Thyroid gland (tissue), 4 donors: ENCODE measurements around the gene AQP4. TPM values are rescaled to one million over a fixed set of nuclear protein-coding genes. Genes with fewer than 3 reads are reported as not detected.

Source experiments
- DNase-seq, 2 donors: peaks; one replicate each; pipeline ENCODE4 v3.0.0-alpha.2; 2019
- H3K27ac ChIP-seq, 3 donors: fragments of 200-600 bp; sonication (generic); 1 replicate in 2 of 3; 2 replicates in 1 of 3; pipeline ENCODE4 v1.5.1; 2016 to 2019; ENCODE audit warnings: mild to moderate bottlenecking in 1 of 3, moderate library complexity in 1 of 3
- H3K27me3 ChIP-seq: fragments of 200-600 bp; sonication (generic); one replicate; pipeline ENCODE4 v1.5.1; 2019
- H3K36me3 ChIP-seq, 2 donors: fragments of 200-600 bp; sonication (generic); one replicate each; pipeline ENCODE4 v1.5.1; 2016 to 2019
- H3K4me1 ChIP-seq, 2 donors: fragments of 200-600 bp; sonication (generic); one replicate each; pipeline ENCODE4 v1.5.1; 2017 to 2019
- H3K4me3 ChIP-seq, 3 donors: fragments of 200-600 bp; sonication (generic); replicated peaks in 1 of 3; 1 replicate in 2 of 3; 2 replicates in 1 of 3; pipeline ENCODE4 v1.5.1; 2016; ENCODE audit warnings: mild to moderate bottlenecking in 1 of 3
- H3K9me3 ChIP-seq: fragments of 200-600 bp; sonication (generic); one replicate; pipeline ENCODE4 v1.5.1; 2017
- POLR2A ChIP-seq, 2 donors: fragments of 450-650 bp; IDR thresholded peaks; one replicate each; pipeline ENCODE4 v1.6.1; 2017; ENCODE audit warnings: antibody characterized with exemption in 2 of 2, mild to moderate bottlenecking in 2 of 2, moderate library complexity in 1 of 2
- WGBS, 2 donors: methylation state at CpG; one replicate each; pipeline ENCODE4 v1.1.5; 2017; 5-methylcytosine and 5-hydroxymethylcytosine counted together
- intact Hi-C: fragments of 100-400 bp; cut with DNase I; formaldehyde crosslinking; loops from one replicate; pipeline ENCODE4 v1.15.1; 2023
- total RNA-seq, 4 donors: library from RNA; depleted of rRNA; stranded (reverse); fragments of >200 nt; gene quantifications; one replicate each; pipeline ENCODE4 v1.2.3, GENCODE V29; 2016
- TF ChIP-seq, protein P1 (sequence below), 6 experiments: fragments of 200-600 bp in 3 of 6; fragments of 450-650 bp in 3 of 6; sonication (generic) in 3 of 6; IDR thresholded peaks; one replicate each; pipeline ENCODE4 v1.5.1; 2016 to 2019; ENCODE audit warnings: antibody characterized with exemption in 6 of 6, mild to moderate bottlenecking in 2 of 6, inconsistent platforms in 1 of 6, moderate library complexity in 1 of 6

The AQP4 gene
- total RNA-seq, 4 donors from 2014 or later: 18.9 to 61.7 (median 31.2) TPM

DNA sequence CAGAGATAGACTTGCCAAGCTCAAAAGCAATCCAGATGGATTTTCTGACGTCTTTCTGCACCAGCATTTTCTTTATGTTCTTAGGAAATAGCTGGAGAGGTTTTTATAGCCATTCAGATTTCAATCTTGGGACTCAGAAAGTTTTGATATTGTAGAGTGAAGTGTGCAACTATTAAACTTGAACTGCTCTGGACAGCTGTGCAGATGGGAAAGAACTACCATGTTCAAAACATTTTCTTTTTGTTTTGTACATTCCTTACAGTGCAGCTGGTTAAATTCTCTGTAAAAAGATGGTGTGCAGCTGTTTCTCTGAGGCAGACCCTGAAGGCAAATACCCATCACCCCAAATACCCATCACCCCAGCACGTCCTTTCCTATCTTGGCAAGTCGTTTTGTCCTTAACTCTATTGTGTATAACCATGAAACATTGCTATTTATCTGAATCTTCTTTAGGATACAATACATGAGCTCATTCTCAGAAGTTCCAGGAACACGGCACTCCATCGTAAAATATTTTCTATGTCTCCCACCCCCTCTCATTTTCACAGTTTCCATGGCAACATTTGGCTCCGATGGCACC lies 38.8 kb downstream of the AQP4 start:
- TF ChIP-seq, protein P1, sequence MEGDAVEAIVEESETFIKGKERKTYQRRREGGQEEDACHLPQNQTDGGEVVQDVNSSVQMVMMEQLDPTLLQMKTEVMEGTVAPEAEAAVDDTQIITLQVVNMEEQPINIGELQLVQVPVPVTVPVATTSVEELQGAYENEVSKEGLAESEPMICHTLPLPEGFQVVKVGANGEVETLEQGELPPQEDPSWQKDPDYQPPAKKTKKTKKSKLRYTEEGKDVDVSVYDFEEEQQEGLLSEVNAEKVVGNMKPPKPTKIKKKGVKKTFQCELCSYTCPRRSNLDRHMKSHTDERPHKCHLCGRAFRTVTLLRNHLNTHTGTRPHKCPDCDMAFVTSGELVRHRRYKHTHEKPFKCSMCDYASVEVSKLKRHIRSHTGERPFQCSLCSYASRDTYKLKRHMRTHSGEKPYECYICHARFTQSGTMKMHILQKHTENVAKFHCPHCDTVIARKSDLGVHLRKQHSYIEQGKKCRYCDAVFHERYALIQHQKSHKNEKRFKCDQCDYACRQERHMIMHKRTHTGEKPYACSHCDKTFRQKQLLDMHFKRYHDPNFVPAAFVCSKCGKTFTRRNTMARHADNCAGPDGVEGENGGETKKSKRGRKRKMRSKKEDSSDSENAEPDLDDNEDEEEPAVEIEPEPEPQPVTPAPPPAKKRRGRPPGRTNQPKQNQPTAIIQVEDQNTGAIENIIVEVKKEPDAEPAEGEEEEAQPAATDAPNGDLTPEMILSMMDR (IDR thresholded peaks at IDR 0.05): no peak
- TF ChIP-seq POLR2A (IDR thresholded peaks at IDR 0.05): no peak
- WGBS, 2 donors: 73 to 80% methylated on average over 6 of the region's 6 CpGs
- no peak overlapping the region for H3K4me3 ChIP-seq
- H3K36me3 ChIP-seq: no peaks in the 10 kb centered on the region
- H3K9me3 ChIP-seq: no peaks in the 10 kb centered on the region
- H3K4me1 ChIP-seq: no peaks in the 10 kb centered on the region
- no peak overlapping the region for H3K27ac ChIP-seq
- intact Hi-C loops: no loop called here
- H3K27me3 ChIP-seq: no peaks in the 10 kb centered on the region
- no peak for DNase-seq

DNA sequence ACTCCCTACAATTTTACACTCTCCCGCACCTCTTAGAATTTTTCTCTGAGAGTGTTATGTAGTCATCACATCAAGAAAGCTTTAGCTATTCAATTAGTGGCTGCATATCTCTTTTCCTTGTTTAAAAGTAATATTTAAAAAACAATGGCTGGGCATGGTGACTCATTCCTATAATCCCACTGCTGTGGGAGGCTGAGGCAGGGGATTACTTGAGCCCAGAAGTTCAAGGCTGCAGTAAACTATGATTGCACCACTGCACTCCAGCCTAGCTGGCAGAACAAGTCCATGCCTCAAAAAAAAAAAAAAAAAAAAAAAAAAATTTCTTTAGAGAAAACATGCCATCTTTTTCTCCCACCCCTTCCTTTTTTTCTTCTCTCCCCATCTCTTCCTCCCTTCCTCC lies 44.3 kb downstream of the AQP4 start:
- no peak overlapping the region for H3K4me3 ChIP-seq
- DNase-seq: no peak
- TF ChIP-seq, protein P1 (IDR thresholded peaks at IDR 0.05): no peak
- no peak for TF ChIP-seq POLR2A (IDR thresholded peaks at IDR 0.05)
- no peaks in the 10 kb centered on the region for H3K27me3 ChIP-seq
- intact Hi-C loops: no loop called here
- H3K36me3 ChIP-seq: no peaks in the 10 kb centered on the region
- no peaks in the 10 kb centered on the region for H3K4me1 ChIP-seq
- WGBS, 2 donors: 93 to 95% methylated on average over 1 of the region's 1 CpG
- H3K9me3 ChIP-seq: no peaks in the 10 kb centered on the region
- no peak overlapping the region for H3K27ac ChIP-seq

DNA sequence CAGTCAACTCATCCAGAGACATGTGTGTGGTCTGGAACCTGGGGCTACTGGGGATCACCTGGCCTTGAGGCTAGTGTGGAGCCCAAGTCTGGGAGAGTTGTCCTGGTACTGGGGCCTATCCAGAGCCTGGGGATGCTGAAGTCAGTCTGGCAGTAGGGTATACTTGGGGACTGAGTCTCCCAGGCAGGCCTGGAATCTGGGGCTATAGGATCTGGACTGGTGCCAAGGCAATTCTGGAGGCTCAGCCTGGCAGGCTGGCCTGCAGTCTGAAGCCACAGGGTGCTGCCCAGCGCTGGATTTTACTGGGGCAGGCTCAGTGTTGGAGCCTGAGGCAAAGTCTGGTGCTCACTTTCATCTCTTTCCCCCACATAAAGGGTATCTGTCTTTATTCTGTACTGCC lies 46.5 kb downstream of the AQP4 start:
- WGBS, 2 donors: 75 to 93% methylated on average over 1 of the region's 1 CpG
- Histone ChIP-seq H3K4me1 (no peaks in the 10 kb centered on the region), H3K36me3 (no peaks in the 10 kb centered on the region), H3K27ac (no peak overlapping the region), H3K4me3 (no peak overlapping the region), H3K9me3 (no peaks in the 10 kb centered on the region), H3K27me3 (no peaks in the 10 kb centered on the region)
- intact Hi-C loops: no loop called here
- DNase-seq: no peak
- TF ChIP-seq, protein P1 (IDR thresholded peaks at IDR 0.05): no peak
- no peak for TF ChIP-seq POLR2A (IDR thresholded peaks at IDR 0.05)

DNA sequence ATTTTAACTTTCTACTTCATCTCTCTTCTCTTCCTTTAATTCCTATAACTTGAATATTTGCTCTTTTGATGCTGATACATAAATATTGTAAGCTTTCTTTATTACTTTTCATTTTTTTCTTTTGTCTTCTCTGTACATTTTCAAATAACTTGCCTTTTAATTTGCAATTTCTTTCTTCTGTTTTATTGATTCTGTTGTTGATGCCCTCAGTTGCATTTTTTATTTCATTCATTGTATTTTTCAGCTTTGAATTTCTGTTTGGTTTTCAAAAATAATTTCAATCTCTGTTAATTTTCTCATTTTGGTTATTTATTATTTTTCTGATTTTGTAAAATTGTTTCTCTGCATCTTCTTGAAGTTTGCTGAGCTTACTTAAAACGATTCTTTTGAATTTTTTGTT lies 47.0 kb downstream of the AQP4 start:
- no peaks in the 10 kb centered on the region for H3K36me3 ChIP-seq
- DNase-seq: no peak
- no peak overlapping the region for H3K4me3 ChIP-seq
- TF ChIP-seq POLR2A (IDR thresholded peaks at IDR 0.05): no peak
- TF ChIP-seq, protein P1 (IDR thresholded peaks at IDR 0.05): no peak
- H3K27me3 ChIP-seq: no peaks in the 10 kb centered on the region
- no peaks in the 10 kb centered on the region for H3K9me3 ChIP-seq
- intact Hi-C loops: no loop called here
- H3K4me1 ChIP-seq: no peaks in the 10 kb centered on the region
- no peak overlapping the region for H3K27ac ChIP-seq
- 76 to 85% methylated on average over 1 of the region's 1 CpG for WGBS, 2 donors

DNA sequence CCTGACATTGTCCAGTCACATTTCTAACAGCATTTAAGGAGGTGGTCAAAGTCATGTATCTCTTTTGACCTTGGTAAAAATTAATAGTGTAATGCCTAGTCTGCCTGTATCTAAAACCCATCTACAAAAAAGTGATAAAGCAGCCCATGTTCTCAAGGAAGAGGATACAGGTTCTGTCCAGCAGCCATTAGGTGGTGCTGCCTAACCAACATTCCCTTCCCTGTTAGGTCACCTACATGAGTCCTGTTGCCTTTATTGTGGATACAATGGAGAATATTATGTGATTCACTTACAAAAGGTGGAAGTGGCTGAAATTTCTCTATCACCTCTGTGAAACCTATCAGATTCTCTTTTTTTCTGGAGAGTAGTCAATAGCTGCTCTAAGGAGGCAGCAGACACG lies 52.5 kb downstream of the AQP4 start:
- Histone ChIP-seq H3K4me3 (no peak overlapping the region), H3K4me1 (no peaks in the 10 kb centered on the region), H3K27ac (no peak overlapping the region), H3K36me3 (no peaks in the 10 kb centered on the region), H3K9me3 (no peaks in the 10 kb centered on the region), H3K27me3 (no peaks in the 10 kb centered on the region)
- TF ChIP-seq, protein P1 (IDR thresholded peaks at IDR 0.05): peak in 5 of 6 experiments; percentile 60 to 91 (median 86)
- TF ChIP-seq POLR2A (IDR thresholded peaks at IDR 0.05): no peak
- peak; percentile 63 to 65 for DNase-seq
- WGBS, 2 donors: 21 to 46% methylated on average over 1 of the region's 1 CpG
- intact Hi-C loops: no loop called here
